Vagina (tissue), 2 donors: Measurements from ENCODE around the gene E2F7.

Experiments
- CTCF ChIP-seq, 3 experiments: fragments of 450-650 bp in 2 of 3; fragments of 200-600 bp in 1 of 3; sonication (generic) in 1 of 3; IDR thresholded peaks; one replicate each; pipeline ENCODE4 v1.5.1; 2017 to 2019; ENCODE audit warnings: antibody characterized with exemption in 3 of 3, mild to moderate bottlenecking in 2 of 3, moderate library complexity in 2 of 3
- POLR2A ChIP-seq, 2 donors: fragments of 450-650 bp; IDR thresholded peaks; one replicate each; pipeline ENCODE4 v1.6.1; 2017; ENCODE audit warnings: antibody characterized with exemption in 2 of 2, mild to moderate bottlenecking in 2 of 2, moderate library complexity in 2 of 2
- POLR2AphosphoS5 ChIP-seq, 2 donors: sonication (generic); formaldehyde crosslinking; IDR thresholded peaks; one replicate each; pipeline ENCODE4 v1.9.0; 2017; ENCODE audit warnings: antibody characterized with exemption in 2 of 2, mild to moderate bottlenecking in 2 of 2, low read depth in 1 of 2; ENCODE audit not compliant: insufficient read depth in 1 of 2

GRCh38 chr12:77019920-77020319 is 45.4 kb downstream of the E2F7 start:
- TF ChIP-seq POLR2A (IDR thresholded peaks at IDR 0.05) = no peak
- TF ChIP-seq CTCF (IDR thresholded peaks at IDR 0.05) = no peak
- TF ChIP-seq POLR2AphosphoS5 (IDR thresholded peaks at IDR 0.05; ENCODE audit: insufficient read depth in 1 of 2, low read depth in 1 of 2) = no peak
